ENCODE results near the gene FLAD1.
"Not testable (repeated sequence)": the region's sequence is repeated elsewhere in the genome, so short reads cannot be mapped to it uniquely, and the experiment has no call there.

The FLAD1 gene

GRCh38 chr1:154969860-154970452, 13.2 kb upstream of the FLAD1 start:
- DNase-seq = no peak

- no peak for DNase-seq
These were observed 12.4 kb upstream of the FLAD1 start, which contains the start of gene SHC1 for GRCh38 chr1:154970631-154971340. TSS of gene SHC1 (minus strand) at chr1:154970747. CDS start at chr1:154970526, 221 bp downstream.

- DNase-seq = no peak
These were observed 11.7 kb upstream of the FLAD1 start for GRCh38 chr1:154971341-154971998.

- DNase-seq = no peak
These were observed 11.0 kb upstream of the FLAD1 start for GRCh38 chr1:154972213-154972516.

- DNase-seq = no peak
These were observed 10.4 kb upstream of the FLAD1 start for GRCh38 chr1:154972517-154973343.

- peak; percentile 81 for DNase-seq
These were observed 9.6 kb upstream of the FLAD1 start for GRCh38 chr1:154973344-154974101.

- peak; percentile 98 for DNase-seq
These were observed 8.9 kb upstream of the FLAD1 start, which contains the start of gene CKS1B for GRCh38 chr1:154974102-154974807. TSS of gene CKS1B (plus strand) at chr1:154974681. CDS start at chr1:154974746, 65 bp downstream.

GRCh38 chr1:154974808-154975408, 8.2 kb upstream of the FLAD1 start:
- DNase-seq = peak; percentile 95

GRCh38 chr1:154975409-154976059, 7.6 kb upstream of the FLAD1 start:
- peak; percentile 54 for DNase-seq

- DNase-seq = not testable (repeated sequence)
These were observed 5.4 kb upstream of the FLAD1 start for GRCh38 chr1:154977762-154978161.

- no peak for DNase-seq
These were observed 4.8 kb upstream of the FLAD1 start for GRCh38 chr1:154978360-154978759.

- no peak for DNase-seq
These were observed 803 bp upstream of the FLAD1 start for GRCh38 chr1:154982341-154982740.

- DNase-seq = no peak
These were observed 777 bp downstream of the FLAD1 start for GRCh38 chr1:154983776-154984466.

GRCh38 chr1:154986736-154987135, 3.6 kb downstream of the FLAD1 start:
- not testable (repeated sequence) for DNase-seq

- DNase-seq = no peak
These were observed 4.2 kb downstream of the FLAD1 start for GRCh38 chr1:154987326-154987725.

GRCh38 chr1:154988058-154988954, 5.2 kb downstream of the FLAD1 start:
- DNase-seq = no peak

GRCh38 chr1:154989195-154989860, 6.2 kb downstream of the FLAD1 start:
- DNase-seq = no peak

- DNase-seq = no peak
These were observed 7.1 kb downstream of the FLAD1 start for GRCh38 chr1:154990276-154990675.
